NCI-H2029 treated with DMSO at 0.1 percent for 48 hours (cell line): ENCODE data around the gene TRPC6.
"Not testable (repeated sequence)": the region's sequence is repeated elsewhere in the genome, so short reads cannot be mapped to it uniquely, and the experiment has no call there.

Experiments
- DNase-seq: peaks from one replicate; lab custom pipeline; 2025; lab: John Stamatoyannopoulos, UW

The TRPC6 gene

DNA sequence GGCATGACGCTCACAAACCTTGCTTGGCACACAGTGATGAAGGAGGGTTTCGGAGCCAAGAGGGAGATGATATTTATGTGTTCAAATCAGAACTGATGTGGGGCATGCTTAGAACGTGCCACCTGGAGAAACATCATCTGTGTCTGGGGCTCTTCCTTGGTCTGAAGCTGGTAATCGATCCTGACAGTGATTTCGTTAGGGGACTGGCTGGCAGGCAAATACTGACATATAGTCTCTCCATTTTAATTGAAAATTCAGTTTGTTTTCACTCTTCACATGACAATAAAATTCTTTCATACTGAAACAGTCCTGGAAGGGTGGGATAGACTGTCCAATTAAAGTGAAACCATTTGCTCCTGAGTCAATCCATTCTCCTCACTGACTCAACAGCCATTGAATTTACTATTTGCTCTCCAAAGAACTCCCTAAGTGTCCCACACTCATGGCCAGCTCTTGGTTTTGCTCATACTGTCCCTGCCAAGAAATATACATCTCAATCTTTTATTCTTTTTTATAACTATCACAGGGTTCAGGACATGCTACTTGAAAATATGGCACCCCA lies 134.8 kb downstream of the TRPC6 start:
- no peak for DNase-seq

DNA sequence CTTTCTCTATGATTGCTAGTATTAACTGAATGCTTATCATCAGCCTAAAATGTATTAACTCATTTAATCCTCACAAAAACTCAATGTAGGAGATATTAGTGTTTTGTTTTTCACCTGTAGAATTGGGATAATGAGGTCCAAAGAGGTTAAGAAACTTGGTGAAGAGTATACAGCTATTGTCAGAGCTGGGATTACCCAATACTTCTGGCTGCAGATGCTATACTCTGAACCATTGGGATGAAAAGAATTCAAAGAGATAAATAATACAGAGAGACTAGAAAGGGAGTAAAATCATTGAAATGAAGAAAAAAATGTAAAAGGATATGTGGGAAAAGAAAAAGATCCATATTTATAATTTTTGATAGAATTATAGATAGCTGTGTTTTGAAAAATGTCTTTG lies 137.1 kb downstream of the TRPC6 start:
- DNase-seq, result no peak

DNA sequence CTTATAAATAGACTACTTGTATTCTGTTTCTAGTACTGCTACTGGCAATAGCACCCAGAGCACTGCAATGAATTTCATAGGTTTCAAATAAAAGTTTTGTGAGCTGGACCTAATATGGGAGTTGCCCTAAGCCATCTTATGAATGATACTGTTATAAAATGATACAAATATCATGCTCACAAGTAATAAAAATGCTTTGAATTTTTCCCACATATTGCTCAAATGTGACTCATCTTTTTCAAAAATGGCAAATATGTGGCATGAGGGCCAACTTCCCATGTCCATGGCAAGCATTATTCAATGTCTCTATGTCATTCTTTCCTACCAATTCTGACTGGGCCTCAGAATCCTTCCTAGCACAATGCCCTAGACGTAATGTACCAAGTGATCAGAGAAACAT lies 137.6 kb downstream of the TRPC6 start:
- DNase-seq, result no peak

DNA sequence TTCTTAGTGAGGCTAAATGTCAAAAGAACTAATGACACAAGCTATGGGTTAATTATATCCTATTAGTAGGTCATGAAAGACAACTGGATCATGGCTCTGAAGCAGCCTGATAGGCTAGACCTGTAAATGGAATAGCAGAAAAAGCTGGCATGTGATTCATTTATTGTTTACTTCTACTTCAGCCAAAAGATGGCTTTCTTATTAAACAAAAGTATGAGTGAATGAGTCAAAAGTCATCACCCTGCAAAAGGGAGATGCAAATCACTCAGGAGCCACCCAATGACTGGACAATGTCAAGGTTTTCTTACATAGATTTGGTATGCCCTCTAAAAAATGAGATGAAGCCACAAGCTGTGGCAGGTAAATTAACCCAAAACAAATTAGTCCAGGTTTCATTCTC lies 138.0 kb downstream of the TRPC6 start:
- DNase-seq, result no peak

GRCh38 chr11:101444851-101445250 lies 139.0 kb downstream of the TRPC6 start:
- DNase-seq, result no peak

DNA sequence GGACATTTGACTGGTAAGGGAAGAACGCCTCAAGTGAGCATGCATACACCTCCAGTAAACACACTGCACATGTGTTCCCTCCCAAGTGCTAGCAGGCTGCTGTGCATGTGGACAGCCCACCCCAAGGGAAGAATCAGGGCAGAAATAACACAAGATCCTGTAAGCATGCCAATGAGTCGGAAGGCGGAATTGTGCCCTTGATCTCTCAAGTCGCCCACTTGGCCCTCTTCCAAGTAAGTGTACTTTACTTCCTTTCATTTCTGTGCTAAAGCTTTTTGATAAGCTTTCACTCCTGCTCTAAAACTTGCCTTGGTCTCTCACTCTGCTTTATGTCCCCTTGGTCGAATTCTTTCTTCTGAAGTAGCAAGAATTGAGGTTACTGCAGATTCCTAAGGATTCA lies 139.6 kb downstream of the TRPC6 start:
- no peak for DNase-seq

GRCh38 chr11:101442936-101443521 lies 140.8 kb downstream of the TRPC6 start:
- DNase-seq, result no peak

DNA sequence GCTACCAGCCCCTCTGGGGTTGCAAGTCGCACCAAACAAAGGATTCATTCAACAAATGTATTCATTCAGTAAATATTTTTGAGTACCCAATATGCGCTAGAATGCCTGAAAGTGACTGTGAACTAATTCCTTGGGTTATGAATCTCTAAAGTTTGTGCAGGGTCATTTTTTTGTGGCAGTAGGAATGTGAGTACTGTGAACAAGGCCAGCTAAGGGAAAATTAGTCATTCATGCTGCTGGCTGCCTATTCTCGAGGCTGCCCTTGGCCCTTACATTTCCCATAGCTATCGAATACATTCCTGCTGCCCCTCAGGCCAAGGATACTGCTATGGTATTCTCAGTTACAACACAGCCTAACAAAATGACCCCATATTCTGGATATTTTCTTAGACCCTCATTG lies 141.6 kb downstream of the TRPC6 start:
- no peak for DNase-seq

GRCh38 chr11:101441747-101442146 lies 142.1 kb downstream of the TRPC6 start:
- DNase-seq, result peak; percentile 77

DNA sequence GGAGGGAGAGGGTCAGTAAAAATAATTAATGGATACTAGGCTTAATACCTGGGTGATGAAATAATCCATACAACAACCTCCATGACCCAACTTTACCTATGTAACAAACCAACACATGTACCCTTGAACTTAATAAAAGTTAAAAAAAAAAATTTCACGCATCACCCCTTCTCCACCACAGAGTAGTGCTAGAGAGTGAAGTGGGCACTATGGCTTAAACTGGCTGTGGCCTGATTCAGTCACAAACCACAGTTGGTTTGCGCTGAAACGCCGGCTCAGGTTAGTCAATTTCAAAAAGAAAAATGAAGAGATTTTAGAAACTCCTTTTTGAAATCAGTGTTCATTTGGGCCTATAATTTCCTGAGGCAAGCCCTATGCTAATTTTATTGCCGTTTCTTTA lies 144.3 kb downstream of the TRPC6 start:
- no peak for DNase-seq

DNA sequence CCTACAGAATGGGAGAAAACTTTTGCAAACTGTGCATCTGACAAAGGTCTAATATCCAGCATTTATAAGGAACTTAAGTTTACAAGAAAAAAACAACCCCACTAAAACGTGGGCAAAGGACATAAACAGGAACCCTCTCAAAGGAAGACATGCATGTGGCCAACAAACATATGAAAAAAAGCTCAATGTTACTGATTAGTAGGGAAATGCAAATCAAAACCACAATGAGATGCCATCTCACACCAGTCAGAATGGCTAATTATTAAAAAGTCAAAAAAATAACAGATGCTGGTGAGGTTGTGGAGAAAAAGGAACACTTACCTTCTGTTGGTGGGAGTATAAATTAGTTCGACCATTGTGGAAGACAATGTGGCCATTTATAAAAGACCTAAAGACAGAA lies 145.1 kb downstream of the TRPC6 start:
- not testable (repeated sequence) for DNase-seq

DNA sequence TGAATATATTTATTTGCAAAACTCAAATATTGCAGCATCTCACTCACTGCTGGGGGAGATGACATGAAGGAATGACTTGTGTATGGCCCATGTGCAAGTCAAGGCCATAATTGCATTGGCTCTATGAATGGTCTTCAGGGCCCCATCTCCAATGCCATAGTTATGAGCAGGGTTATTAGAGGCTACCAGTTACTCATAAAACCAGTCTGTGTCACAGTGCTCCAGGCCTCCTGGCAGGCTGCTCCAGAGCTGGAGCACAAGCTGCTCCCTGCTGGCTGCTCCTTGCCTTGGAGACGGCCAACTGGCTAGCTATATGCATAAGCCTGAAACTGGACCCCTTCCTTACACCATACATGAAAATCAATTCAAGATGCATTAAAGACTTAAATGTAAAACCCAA lies 145.7 kb downstream of the TRPC6 start:
- no peak for DNase-seq

- no peak for DNase-seq
These were observed 147.2 kb downstream of the TRPC6 start for GRCh38 chr11:101436511-101437142.

- no peak for DNase-seq
These were observed 148.3 kb downstream of the TRPC6 start for GRCh38 chr11:101435408-101435973.

DNA sequence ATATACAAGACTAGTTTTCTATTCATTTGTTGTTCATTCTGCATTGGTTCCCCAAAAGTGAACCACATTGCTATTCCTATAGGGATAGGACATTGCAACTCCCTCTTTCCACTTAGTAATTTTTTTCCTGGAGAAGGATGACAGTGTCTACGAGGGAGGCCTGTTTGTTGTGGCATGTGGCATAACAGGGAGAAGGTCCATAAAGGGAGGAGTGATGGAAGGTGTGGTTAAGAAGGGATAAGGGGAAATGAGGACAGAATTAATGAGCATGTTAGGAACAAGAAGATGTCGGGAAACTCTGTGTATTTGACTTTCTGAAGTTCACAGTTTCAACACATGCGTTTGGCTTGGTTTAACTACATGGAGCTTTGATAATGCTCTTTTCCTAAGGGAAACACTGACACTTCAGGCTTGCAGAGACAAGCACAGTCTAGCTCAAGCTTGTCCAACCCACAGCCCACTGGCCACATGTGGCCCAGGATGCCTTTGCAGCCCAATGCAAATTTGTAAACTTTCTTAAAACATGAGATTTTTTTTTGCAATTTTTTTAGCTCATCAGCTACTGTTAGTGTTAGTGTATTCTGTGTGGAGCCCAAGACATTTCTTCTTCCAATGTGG lies 149.7 kb downstream of the TRPC6 start:
- DNase-seq, result no peak

- no peak for DNase-seq
These were observed 150.7 kb downstream of the TRPC6 start for GRCh38 chr11:101433151-101433550.

DNA sequence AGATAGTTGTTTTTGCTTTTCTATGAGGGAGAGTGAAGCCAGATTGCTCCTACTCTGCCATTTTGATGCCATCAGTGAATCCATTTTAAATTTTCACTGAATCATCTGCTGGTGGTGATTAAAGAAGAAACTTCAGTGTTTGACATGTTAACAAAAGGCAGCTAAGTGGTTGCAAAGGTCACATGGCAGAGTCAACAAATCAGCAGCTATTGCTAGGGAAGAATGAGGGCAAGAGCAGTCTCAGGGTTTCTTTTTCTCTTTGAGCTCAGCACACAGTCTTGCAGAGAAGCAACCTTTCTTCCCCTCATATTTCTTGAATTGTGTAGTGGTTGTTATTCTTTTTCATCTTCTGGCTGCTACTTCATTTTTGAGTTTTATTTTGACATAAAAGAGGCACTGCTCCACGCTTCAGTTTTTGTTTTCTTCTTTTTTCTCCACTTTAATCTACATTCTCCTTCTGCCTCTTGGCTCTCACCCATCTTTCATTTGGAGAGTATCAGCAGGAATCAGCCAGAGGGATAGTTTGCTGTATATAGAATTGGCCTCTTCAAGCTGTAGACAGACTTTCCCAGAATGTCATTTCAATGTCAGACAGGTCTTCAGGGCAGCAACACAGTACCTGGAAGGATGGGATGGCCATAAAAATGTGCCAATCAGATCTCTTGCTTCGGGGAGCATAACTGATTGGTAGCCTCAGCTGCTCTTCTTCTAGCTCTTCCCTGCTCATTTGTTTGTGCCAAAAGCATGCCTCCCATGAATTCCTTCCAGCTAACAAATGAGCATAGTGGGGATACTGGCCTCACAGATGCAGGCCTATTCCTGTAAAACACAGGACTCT lies 153.9 kb downstream of the TRPC6 start:
- no peak for DNase-seq

- DNase-seq, result no peak
These were observed 154.9 kb downstream of the TRPC6 start for GRCh38 chr11:101428918-101429317.

- no peak for DNase-seq
These were observed 176.5 kb downstream of the TRPC6 start for GRCh38 chr11:101407324-101407723.
